ENCODE measurements around the gene KATNB1.

DNA sequence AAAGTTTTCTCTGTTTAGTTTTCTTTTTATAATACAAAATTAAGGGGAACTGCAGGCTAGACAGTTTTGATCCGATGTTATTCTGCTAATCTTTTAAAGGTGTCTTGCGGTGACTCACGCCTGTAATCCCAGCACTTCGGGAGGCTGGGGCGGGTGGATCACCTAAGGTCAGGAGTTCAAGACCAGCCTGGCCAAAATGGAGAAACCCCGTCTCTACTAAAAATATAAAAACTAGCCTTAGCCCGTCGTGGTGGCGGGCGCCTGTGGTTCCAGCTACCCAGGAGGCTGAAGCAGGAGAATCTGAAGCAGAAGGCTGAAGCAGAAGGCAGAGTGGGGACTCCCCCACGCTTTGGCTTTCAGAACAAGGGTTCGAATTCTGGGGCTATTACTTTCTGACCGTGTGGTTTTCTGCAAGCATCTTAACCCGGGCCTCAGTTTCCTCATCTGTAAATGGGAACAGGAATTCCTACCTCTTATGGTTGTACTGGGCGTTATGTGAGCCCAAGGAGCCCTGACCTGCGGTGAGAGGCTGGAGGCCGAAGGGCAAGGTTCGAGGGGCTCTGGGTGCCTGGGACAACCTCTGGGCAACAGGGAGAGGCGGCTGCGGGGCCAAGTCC lies 1.2 kb upstream of the KATNB1 start:
- TF ChIP-seq CTCF (IDR thresholded peaks at IDR 0.05; ENCODE audit: poor library complexity, severe bottlenecking) (no peak), TAF1 (IDR thresholded peaks at IDR 0.05; ENCODE audit: low read depth) (no peak), POLR2AphosphoS5 (IDR thresholded peaks at IDR 0.05) (no peak)

Data from neural cell (in vitro differentiated cells).